GM18507 (cell line): ENCODE results near the gene KRTAP10-7.
"Not testable (repeated sequence)": the region's sequence is repeated elsewhere in the genome, so short reads cannot be mapped to it uniquely, and the experiment has no call there.

Experiments used
- DNase-seq: peaks from one replicate; pipeline ENCODE4 v3.0.0; 2011; ENCODE audit warnings: low read depth; ENCODE audit not compliant: insufficient read length; ENCODE audit errors: extremely low spot score
- FAIRE-seq: peaks from 2 replicates; lab custom pipeline; 2011; peaks lifted over from hg19 to GRCh38; lab: Jason Lieb, UNC

KRTAP10-7 gene

DNA sequence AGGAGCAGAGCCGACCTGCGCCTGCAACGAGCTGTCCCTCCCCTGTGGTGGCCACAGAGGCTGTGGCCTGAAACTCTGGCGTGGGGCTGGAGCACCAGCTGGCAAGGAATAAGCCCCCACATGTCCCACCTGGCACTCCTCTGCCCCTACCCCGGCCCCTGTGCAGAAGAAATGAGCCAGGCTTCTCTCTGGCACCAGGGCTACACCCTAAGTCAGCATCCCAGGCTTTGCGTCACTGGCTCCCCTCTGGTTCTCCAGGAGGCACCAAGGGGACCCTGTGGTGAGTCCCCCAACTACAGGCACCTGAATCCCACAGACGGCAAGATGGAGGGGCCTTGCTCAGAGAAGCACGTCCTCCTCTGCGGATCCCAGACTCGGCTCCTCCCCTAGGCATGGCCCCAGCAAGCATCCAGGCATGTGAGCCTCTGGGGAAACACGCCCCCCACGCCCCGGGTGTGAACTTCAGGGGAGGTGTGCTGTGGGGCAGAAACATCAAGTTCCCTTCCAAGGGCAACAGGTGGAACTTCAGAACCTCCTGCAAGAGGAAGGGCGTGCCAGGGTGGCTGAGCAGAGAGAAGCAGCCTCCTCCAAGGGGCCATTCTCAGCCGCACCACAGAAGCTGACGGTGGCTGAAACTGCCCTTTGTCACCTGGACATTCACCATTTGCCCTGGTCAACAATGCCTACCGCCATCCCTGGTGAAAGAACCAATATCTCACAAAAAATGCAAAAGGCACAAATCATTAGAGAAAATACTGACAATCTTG is 2.9 kb downstream of the KRTAP10-7 start:
- FAIRE-seq: no peak
- DNase-seq: no peak

DNA sequence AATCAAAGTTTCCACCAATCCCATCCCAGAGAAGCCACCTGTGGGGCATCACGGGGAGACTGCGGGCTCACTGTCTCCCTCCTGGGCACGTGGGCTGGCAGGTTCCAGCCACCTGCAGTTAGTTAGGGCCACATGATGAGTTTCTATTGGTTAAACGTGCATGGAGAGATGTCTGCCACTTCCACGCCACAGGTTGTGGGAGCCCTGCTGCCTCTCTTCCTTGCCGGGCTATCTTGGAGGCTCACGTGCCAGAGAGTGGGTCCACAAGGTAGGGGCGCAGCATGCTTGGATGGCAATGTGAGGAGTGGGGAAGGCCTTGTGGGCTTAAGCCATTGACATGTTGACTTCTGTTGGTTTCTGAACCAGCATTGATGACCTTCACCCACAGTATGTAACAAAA is 3.5 kb downstream of the KRTAP10-7 start:
- FAIRE-seq (no peak), DNase-seq (no peak)

DNA sequence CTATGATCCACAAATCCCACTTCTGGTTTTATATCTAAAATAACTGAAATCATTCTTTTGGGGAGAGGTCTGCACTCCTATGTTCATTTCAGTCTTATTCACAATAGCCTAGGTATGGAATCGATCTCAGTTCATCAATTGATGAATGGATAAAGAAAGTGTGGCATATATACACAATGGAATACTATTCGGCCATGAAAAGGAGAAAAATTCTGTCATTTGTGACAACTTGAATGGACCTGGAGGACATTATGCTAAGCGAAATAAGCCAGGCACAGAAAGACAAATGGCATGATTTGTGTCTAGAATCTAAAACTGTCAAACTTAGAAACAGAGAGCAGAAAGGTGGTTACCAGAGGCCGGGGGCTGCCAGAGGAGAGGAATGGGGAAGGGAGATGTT is 6.1 kb downstream of the KRTAP10-7 start:
- DNase-seq (no peak), FAIRE-seq (no peak)

DNA sequence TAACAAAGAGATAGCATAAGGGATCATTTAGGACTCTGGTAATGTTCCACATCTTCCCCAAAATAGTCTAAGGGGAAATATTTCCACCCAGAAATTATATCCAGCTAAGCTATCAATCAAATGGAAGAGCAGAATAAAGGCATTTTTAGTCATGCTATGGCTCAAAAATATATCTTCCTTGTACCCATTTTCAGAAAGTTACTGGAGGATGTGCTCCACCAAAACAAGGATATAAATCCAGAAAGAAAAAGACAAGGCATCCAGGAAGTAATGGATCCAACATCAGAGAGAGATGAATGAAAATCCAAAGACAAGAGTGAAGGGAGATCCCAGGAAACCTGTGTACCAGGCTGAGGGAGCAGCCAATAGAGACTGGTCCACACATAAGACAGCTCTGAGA is 8.8 kb downstream of the KRTAP10-7 start:
- DNase-seq: no peak
- no peak for FAIRE-seq

DNA sequence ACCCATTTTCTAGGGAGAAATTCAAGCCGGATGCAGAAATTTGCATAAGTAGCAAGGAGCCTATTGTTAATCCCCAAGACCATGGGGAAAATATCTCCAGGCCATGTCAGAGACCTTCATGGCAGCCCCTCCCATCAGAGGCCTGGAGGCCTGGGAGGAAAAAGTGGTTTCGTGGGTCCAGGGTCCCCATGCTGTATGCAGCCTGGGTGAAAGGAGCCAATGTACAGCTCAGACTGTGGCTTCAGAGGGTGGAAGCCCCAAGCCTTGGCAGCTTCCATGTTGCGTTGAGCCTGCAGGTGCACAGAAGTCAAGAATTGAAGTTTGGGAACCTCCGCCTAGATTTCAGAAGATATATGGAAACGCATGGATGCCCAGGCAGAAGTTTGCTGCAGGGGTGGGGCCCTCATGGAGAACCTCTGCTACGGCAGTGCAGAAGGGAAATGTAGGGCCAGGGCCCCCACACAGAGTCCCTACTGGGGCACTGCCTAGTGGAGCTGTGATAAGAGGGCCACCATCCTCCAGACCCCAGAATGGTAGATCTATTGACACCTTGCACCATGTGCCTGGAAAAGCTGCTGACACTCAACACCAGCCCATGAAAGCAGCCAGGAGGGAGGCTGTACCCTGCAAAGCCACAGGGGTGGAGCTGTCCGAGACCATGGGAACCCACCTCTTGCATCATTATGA is 9.9 kb downstream of the KRTAP10-7 start:
- not testable (repeated sequence) for DNase-seq, FAIRE-seq

DNA sequence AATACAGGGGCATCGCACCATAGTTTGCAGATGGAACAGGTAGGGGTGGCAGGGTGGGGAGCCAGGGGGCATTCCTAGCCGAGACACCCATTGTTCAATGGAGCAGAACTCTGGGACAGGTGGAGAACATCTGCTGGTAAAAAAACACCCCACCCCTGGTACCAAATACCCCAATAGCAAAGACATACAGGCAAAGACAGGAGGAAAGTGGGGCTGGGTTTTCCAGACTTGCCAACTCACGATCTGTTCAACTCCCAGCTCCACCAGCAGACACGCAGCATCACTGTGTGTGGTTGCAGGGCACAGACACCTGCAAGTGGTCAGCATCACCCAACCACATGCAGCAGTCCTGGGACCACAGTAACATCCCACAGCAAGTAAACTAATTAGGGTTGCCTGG is 11.2 kb downstream of the KRTAP10-7 start:
- DNase-seq: no peak
- no peak for FAIRE-seq

DNA sequence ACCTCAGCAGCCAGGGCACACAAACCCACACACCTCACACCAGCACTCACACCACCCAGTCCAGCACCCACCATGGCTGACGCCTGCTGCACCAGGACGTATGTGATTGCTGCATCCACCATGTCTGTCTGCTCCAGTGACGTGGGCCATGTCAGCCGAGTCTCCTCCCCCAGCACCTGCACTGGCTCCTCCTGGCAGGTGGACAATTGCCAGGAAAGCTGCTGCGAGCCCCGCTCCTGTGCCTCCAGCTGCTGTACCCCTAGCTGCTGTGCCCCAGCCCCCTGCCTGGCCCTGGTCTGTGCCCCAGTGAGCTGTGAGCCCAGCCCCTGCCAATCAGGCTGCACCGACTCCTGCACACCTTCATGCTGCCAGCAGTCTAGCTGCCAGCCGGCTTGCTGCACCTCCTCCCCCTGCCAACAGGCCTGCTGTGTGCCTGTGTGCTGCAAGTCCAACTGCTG is 11.7 kb downstream of the KRTAP10-7 start, which contains the start of gene KRTAP10-8:
KRTAP10-8 (plus strand) TSS at position 51 of the 458 bp plus-strand sequence; CDS start at position 73, 22 bp downstream.
- DNase-seq (no peak), FAIRE-seq (no peak)

DNA sequence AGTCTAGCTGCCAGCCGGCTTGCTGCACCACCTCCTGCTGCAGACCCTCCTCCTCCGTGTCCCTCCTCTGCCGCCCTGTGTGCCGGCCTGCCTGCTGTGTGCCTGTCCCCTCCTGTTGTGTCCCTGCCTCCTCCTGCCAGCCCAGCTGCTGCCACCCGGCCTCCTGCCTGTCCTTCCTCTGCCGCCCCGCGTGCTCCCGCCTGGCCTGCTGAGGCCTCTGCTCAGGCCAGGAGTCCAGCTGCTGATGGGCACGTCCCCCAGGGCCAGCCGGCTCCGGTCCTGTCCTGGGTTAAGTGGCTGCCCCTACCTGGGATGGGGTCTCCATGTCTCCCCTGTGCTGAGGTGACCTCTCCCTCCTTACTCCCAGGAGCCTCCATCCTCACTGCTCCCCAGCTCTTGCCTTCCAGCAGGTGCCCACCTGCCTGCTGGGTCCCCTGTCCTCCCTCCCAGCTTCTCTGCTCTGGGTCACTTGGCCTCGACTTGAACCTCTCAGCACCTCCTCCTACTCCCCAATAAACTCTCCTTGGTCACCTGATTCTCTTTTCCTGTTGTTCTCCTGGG is 12.4 kb downstream of the KRTAP10-7 start:
- FAIRE-seq (no peak), DNase-seq (no peak)

DNA sequence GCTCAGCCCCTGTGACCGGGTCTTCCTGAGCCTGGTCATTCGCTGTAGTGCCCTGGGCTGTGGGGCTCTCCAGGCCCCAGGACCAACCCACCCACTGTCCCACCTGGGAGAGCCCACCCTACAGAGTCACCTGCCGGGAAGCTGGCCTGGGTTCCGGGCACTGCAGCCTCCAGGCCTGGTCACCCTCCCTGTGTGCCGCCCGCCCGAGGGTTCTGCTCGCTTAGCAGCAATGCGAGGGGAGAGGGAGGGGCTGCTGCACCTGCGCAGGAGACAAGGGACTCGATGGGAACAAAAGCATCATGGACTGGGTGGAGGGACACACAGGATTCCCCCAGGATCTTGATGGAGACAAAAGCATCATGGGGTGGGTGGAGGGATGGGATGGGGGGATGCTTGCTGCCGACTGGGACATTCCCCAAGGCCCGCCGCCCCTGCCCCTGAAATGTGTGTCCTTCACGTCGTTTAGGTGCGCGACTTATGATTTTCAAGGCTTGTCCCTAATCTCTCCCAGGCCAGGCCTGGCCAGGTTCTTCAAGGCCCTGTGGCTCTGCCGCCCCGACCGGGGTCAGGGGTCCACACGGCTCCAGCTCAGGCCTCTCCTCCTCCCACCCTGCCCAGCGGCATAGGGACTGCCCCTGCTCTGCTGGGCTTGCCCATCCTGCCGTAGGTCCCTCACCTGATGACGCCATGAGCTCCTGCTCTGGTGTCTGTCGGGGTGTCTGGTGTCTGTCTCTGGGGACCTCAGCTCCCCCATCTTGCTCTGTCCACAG is 13.2 kb downstream of the KRTAP10-7 start:
- no peak for DNase-seq
- no peak for FAIRE-seq

DNA sequence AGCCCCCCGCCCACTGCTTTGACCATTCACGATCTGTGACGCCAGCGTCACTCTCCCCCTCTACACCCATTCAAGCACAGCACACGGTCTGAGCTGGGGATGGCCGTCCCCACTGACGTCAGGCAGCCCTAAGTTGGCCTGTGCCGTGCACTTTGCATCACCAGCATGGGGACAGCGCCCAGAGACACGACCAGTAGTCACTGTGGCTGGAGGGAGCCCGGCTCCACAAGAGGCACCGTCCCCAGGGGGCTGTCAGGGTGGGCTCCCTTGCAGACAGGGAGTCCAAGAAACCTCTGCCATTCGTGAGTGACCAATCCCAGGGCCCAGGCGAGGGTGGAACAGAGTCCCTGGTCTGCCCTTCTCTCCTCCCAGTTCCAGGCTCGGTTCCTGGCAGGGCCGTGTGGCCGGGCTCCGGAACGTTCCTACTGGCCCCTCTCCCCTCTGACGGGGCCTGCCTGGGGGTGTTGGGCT is 13.8 kb downstream of the KRTAP10-7 start:
- DNase-seq (no peak), FAIRE-seq (no peak)

DNA sequence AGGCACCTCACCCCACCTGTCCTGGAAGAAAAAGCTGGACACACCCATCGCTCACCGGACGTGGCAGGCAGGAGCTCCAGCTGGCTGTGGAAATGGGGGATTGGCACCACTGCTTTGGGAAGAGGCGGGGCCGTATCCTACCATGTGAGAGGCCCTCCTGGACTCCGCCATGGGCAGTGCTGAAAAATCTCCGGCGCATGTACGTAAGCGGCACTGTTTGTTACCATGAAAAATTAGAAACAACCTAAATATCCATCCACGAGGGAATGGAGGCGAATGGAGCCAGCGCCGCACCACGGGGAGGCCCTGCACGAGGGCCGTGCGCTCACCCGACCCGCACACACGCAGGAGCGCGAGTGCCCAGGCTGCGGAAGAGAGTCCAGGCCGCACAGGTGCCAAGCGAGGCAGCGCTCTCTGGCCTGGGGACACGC is 14.6 kb downstream of the KRTAP10-7 start:
- FAIRE-seq: no peak

DNA sequence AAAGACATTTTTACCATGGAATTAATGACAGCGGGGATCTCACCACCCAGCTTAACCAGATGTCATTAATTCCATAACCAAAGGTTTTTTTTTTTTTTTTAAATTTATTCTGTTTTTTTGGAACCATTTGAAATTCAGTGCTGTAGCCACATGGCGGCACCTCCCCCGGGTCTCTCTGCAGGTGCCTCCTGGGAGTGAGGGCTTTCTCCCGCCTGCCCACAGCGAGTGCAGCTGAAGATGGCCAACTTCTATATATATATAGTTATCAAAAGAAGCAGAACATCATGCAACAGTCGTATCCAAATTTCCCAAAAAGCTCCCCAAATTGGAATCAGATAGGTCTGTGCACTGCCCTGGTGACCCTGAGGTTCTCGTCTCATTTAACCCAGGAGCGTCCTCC is 15.1 kb downstream of the KRTAP10-7 start:
- FAIRE-seq (no peak), DNase-seq (no peak)

More for the DNA sequence above, 14.6 kb downstream of the KRTAP10-7 start:
- no peak for DNase-seq

DNA sequence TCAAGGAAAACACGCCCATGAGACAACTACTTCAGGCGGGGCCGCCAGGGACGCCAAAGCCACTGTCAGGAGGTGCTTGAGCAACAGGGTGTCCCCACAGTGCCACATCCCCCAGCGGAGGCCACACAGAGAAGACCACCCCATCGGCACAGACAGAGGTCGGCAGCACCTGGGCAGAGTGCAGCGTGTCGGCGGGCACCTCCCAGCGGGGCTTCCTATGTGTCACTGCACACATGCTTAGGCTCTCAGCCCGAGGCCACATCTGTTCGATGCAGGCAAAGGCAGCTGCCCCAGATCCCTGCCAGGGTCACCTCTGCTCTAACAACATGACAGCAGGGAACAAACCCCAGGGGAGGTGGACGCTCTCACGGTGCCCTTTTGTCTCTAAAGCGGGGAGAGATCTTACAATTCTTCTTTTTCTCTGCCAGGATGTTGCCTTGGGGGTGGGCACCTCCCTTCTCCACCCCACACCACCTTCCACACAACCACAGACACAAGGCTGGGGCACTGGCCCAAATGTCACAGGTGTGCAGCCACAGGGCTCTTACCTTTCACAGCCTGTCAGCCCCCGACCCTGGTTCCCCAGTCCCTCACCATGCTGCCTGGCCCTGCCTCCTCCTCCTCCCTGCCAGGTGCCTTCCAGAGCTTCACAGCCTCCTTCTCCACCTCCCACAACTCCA is 15.7 kb downstream of the KRTAP10-7 start:
- no peak for FAIRE-seq
- no peak for DNase-seq

DNA sequence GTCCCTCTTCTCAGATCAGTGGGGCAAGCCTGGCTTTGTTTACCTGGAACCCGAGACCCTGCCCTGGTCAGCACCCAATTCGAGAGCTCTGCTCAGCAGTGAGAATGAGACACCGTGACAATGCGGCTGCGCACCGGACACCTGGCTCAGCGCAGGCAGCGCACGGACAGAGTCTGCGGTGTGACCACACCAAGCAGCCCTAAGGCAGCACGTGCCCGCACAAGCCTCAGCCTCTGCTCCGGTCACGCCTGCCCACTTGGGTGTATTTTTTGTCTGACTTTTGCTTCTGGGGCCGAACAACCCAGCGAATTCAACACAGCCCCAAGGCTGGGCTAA is 16.2 kb downstream of the KRTAP10-7 start:
- FAIRE-seq (no peak), DNase-seq (no peak)

DNA sequence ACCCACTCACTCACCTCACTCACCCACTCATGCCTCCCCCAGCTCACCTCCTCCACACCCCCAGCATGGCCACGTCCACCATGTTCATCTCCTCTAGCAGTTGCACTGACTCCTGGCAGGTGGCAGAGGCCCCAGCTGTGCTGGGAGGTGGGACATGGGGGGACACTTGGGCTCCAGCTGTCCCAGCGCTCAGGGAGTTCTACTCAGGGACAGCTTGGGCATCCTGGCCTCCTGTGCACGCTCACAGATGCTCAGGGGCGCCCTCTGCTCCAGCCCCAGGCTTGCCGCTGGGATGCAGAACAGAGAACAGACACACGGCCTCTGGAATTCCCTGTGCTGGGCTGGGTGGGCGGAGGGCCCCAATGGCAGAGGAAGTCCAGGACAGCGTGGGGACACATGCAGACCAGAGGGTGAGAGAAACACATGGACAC is 16.7 kb downstream of the KRTAP10-7 start:
- DNase-seq (no peak), FAIRE-seq (no peak)

DNA sequence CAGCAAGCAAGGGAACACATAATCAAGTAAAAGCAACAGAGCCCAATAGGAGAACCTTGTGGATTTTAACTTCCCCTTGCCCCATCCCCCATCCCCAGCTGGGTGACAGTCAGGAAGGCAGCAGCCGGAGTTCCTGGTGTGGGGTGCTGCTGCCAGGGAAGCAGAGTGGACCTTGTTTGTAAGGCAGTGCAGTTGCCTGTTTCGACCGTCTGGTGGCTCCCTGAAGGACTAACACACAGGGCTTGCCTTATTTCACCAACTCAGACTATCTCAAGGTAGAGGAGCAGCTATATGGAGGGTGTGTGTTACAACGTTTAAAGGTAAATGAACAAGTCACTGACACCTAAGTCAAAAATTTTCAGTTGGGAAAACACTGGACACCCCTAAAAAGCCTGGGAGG is 18.1 kb downstream of the KRTAP10-7 start:
- DNase-seq: no peak
- FAIRE-seq: no peak

DNA sequence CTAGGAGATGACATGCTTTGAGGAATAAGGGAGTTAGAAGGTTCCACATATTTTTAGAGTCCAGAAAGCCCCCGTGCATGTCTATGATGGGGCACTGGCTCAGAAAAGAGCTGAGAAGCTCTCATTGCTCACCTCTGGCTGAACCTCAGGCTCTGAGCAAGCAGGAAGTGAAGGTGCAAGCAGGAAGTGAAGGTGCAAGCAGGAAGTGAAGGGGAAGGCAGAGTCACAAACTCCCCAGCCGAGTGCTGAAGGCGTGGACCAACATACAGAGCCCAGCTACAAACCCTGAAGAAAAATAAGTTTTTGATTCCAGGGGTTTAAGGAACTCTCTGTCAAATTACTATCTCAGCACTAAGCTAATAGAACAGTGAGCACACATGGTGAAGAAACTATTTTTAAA is 18.5 kb downstream of the KRTAP10-7 start:
- DNase-seq (no peak), FAIRE-seq (no peak)

DNA sequence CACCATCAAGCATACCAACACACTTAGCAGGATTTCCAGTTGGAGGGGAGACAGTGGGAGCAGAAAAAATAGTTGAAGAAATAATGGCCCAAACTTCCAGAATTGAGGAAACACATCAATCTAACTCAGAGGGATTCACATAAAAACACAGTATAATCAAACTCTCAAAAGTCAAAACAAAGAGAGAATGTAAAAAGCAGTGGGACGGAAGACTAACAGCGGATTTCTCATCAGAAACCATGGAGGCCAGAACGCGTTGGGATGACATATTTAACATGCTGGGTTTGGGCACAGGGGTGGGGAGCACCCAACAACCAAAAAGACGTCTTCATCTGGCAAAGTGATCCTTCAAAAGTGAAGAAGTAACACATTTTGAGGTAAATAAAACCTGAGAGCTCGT is 19.5 kb downstream of the KRTAP10-7 start:
- DNase-seq: no peak
- no peak for FAIRE-seq

DNA sequence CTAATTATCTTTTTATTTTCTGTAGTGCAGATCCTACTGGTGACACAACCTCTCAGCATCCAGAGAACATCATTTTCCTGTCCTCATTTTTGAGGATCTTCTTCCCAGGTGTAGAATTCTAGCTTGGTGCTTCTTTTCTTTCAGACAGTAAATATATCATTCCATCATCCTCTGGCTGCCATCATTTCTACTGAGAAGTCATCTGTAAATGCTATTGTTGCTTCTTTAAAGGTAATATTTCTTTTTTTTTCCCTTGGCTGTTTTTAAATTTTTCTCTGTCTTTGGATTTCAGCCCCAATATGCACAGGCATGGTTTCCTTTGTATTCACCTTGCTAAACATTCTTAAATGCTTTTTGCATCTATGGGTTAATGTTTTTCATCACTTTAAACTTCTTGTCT is 23.2 kb downstream of the KRTAP10-7 start:
- DNase-seq: no peak
- FAIRE-seq: no peak
